Skeletal muscle cell (primary cell): Measurements from ENCODE around the gene COA3.
"Not testable (repeated sequence)": the region's sequence is repeated elsewhere in the genome, so short reads cannot be mapped to it uniquely, and the experiment has no call there.

Source experiments
- DNase-seq: peaks from one replicate; pipeline ENCODE4 v3.0.0-alpha.2; 2010; ENCODE audit warnings: low read depth
- H3K4me3 ChIP-seq: 2 replicates; pipeline ENCODE4 v1.5.1; 2011; ENCODE audit warnings: low read depth, mild to moderate bottlenecking, control low read depth, low read length, moderate library complexity

COA3 gene

GRCh38 chr17:42783791-42784138 is 14.7 kb downstream of the COA3 start:
- no peak overlapping the region for H3K4me3 ChIP-seq
- DNase-seq, result no peak

- DNase-seq, result peak; percentile 43
- H3K4me3 ChIP-seq, result peak overlapping the region; percentile 70
Observed at GRCh38 chr17:42783062-42783790, 15.3 kb downstream of the COA3 start.

- H3K4me3 ChIP-seq, result peak overlapping the region; percentile 70
- no peak for DNase-seq
Observed at GRCh38 chr17:42782166-42783061, 16.1 kb downstream of the COA3 start.

- peak overlapping the region; percentile 70 for H3K4me3 ChIP-seq
Observed at GRCh38 chr17:42781639-42782165, 16.8 kb downstream of the COA3 start.

GRCh38 chr17:42780851-42781638 is 17.5 kb downstream of the COA3 start:
- peak overlapping the region; percentile 70 for H3K4me3 ChIP-seq
- DNase-seq, result no peak

More at GRCh38 chr17:42781639-42782165, 16.8 kb downstream of the COA3 start:
- DNase-seq, result no peak

- H3K4me3 ChIP-seq, result peak within 1 kb of the TSS; percentile 70
- no peak for DNase-seq
Observed at GRCh38 chr17:42779936-42780850, 18.3 kb downstream of the COA3 start, which contains the start of gene WNK4. WNK4 (plus strand) TSS chr17:42780610; CDS start chr17:42780699, 89 bp downstream.

GRCh38 chr17:42779304-42779935 is 19.1 kb downstream of the COA3 start:
- DNase-seq, result no peak

GRCh38 chr17:42778570-42778969 is 19.9 kb downstream of the COA3 start:
- DNase-seq, result no peak

More at GRCh38 chr17:42779304-42779935, 19.1 kb downstream of the COA3 start:
- no peak overlapping the region for H3K4me3 ChIP-seq

GRCh38 chr17:42775534-42776098 is 22.9 kb downstream of the COA3 start:
- H3K4me3 ChIP-seq, result no peak overlapping the region
- no peak for DNase-seq

More at GRCh38 chr17:42778570-42778969, 19.9 kb downstream of the COA3 start:
- H3K4me3 ChIP-seq, result no peak overlapping the region

GRCh38 chr17:42774066-42774745 is 24.3 kb downstream of the COA3 start:
- H3K4me3 ChIP-seq, result peak overlapping the region; percentile 97
- no peak for DNase-seq

GRCh38 chr17:42773290-42774035 is 25.0 kb downstream of the COA3 start, which contains the start of gene VPS25:
VPS25 (plus strand) TSS chr17:42773449; CDS start chr17:42773476, 27 bp downstream.
- peak; percentile 51 for DNase-seq
- H3K4me3 ChIP-seq, result peak within 1 kb of the TSS; percentile 97

GRCh38 chr17:42772945-42773289 is 25.6 kb downstream of the COA3 start:
- no peak for DNase-seq
- H3K4me3 ChIP-seq, result peak overlapping the region; percentile 97

GRCh38 chr17:42769964-42770363 is 28.5 kb downstream of the COA3 start:
- not testable (repeated sequence) for DNase-seq, H3K4me3 ChIP-seq

- not testable (repeated sequence) for DNase-seq, H3K4me3 ChIP-seq
Observed at GRCh38 chr17:42768006-42768405, 30.5 kb downstream of the COA3 start.

- no peak overlapping the region for H3K4me3 ChIP-seq
- DNase-seq, result no peak
Observed at GRCh38 chr17:42767512-42767911, 31.0 kb downstream of the COA3 start.

- DNase-seq, result no peak
- H3K4me3 ChIP-seq, result no peak overlapping the region
Observed at GRCh38 chr17:42766124-42766523, 32.4 kb downstream of the COA3 start.
